Hindlimb muscle (tissue), 1 donor: ENCODE results near the gene KRT12. TPM values are rescaled to one million over a fixed set of nuclear protein-coding genes. Genes with fewer than 3 reads are reported as not detected.
"Not testable (repeated sequence)": the region's sequence is repeated elsewhere in the genome, so short reads cannot be mapped to it uniquely, and the experiment has no call there.

Experiments used
- DNase-seq: peaks from one replicate; pipeline ENCODE4 v3.0.0-alpha.2; 2013
- polyA plus RNA-seq: library from polyadenylated mRNA; unstranded; fragments of 120-200 nt; gene quantifications from one replicate; pipeline ENCODE4 v1.2.1, GENCODE V29; 2013; ENCODE audit not compliant: insufficient read length

Gene KRT12
- polyA plus RNA-seq, 1 donor: 0.31 TPM

- DNase-seq: not testable (repeated sequence)
These were observed 52.4 kb downstream of the KRT12 start for GRCh38 chr17:40814657-40815056.

GRCh38 chr17:40813804-40814203 lies 53.2 kb downstream of the KRT12 start:
- no peak for DNase-seq

- no peak for DNase-seq
These were observed 54.4 kb downstream of the KRT12 start for GRCh38 chr17:40812639-40813038.

Other genes with a start within 250 kb of the KRT12 start
- gene SMARCE1, start 219.4 kb downstream of the KRT12 start, polyA plus RNA-seq: 113 TPM
- gene KRT222, start 202.0 kb downstream of the KRT12 start, polyA plus RNA-seq: 0.08 TPM
- not detected for gene KRT24, start 163.5 kb downstream of the KRT12 start, polyA plus RNA-seq
- gene KRT25, start 111.9 kb downstream of the KRT12 start, polyA plus RNA-seq: 0.19 TPM
- gene KRT26, start 95.0 kb downstream of the KRT12 start, polyA plus RNA-seq: not detected
- gene KRT27, start 84.7 kb downstream of the KRT12 start, polyA plus RNA-seq: not detected
- not detected for gene KRT28, start 67.3 kb downstream of the KRT12 start, polyA plus RNA-seq
- gene KRT10, start 44.6 kb downstream of the KRT12 start, polyA plus RNA-seq: 61.7 TPM
- not detected for gene KRT20, start 18.0 kb upstream of the KRT12 start, polyA plus RNA-seq
- 0.23 TPM for gene KRT23, start 70.4 kb upstream of the KRT12 start, polyA plus RNA-seq
- gene KRT39, start 99.7 kb upstream of the KRT12 start, polyA plus RNA-seq: 2.9 TPM
- 3.9 TPM for gene KRT40, start 117.1 kb upstream of the KRT12 start, polyA plus RNA-seq
- not detected for gene KRTAP3-3, start 126.9 kb upstream of the KRT12 start, polyA plus RNA-seq
- gene KRTAP3-2, start 132.7 kb upstream of the KRT12 start, polyA plus RNA-seq: 0.28 TPM
- gene KRTAP3-1, start 141.9 kb upstream of the KRT12 start, polyA plus RNA-seq: not detected
- gene KRTAP1-5, start 160.0 kb upstream of the KRT12 start, polyA plus RNA-seq: not detected
- gene KRTAP1-4, start 163.0 kb upstream of the KRT12 start, polyA plus RNA-seq: not detected
- not detected for gene KRTAP1-3, start 167.7 kb upstream of the KRT12 start, polyA plus RNA-seq
- not detected for gene KRTAP1-1, start 174.2 kb upstream of the KRT12 start, polyA plus RNA-seq
- gene KRTAP2-1, start 180.1 kb upstream of the KRT12 start, polyA plus RNA-seq: not detected
- gene KRTAP2-2, start 188.0 kb upstream of the KRT12 start, polyA plus RNA-seq: not detected
- not detected for gene KRTAP2-3, start 192.9 kb upstream of the KRT12 start, polyA plus RNA-seq
- not detected for gene KRTAP2-4, start 198.7 kb upstream of the KRT12 start, polyA plus RNA-seq
- not detected for gene KRTAP4-7, start 216.9 kb upstream of the KRT12 start, polyA plus RNA-seq
- not detected for gene KRTAP4-8, start 230.9 kb upstream of the KRT12 start, polyA plus RNA-seq
- not detected for gene KRTAP4-16, start 235.0 kb upstream of the KRT12 start, polyA plus RNA-seq
- gene KRTAP4-9, start 238.2 kb upstream of the KRT12 start, polyA plus RNA-seq: not detected